HK-2 (cell line): ENCODE results near the gene DESI1.
"Not testable (repeated sequence)": the region's sequence is repeated elsewhere in the genome, so short reads cannot be mapped to it uniquely, and the experiment has no call there.

Source experiments
- DNase-seq: peaks from one replicate; pipeline ENCODE4 v3.0.0-alpha.2; 2018; ENCODE audit not compliant: unreplicated experiment

The DESI1 gene

DNA sequence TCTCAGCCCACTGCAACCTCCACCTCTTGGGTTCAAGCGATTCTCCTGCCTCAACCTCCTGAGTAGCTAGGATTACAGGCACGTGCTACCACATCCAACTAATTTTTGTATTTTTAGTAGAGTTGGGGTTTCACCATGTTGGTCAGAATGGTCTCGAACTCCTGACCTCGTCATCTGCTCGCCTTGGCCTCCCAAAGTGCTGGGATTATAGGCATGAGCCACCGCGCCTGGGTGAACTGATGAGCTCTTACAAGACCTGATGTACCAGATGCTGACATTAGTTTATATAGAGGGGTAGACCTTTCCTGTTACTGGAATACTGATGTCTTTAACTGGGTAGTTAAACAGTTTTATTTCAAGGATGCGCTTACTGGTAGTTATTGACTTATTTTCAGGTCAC, 13.8 kb upstream of the DESI1 start:
- DNase-seq = not testable (repeated sequence)

DNA sequence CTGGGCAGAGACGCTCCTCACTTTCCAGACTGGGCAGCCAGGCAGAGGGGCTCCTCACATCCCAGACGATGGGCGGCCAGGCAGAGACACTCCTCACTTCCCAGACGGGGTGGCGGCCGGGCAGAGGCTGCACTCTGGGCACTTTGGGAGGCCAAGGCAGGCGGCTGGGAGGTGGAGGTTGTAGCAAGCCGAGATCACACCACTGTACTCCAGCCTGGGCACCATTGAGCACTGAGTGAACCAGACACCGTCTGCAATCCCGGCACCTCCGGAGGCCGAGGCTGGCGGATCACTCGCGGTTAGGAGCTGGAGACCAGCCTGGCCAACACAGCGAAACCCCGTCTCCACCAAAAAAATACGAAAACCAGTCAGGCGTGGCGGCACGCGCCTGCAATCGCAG, 10.8 kb upstream of the DESI1 start:
- not testable (repeated sequence) for DNase-seq

DNA sequence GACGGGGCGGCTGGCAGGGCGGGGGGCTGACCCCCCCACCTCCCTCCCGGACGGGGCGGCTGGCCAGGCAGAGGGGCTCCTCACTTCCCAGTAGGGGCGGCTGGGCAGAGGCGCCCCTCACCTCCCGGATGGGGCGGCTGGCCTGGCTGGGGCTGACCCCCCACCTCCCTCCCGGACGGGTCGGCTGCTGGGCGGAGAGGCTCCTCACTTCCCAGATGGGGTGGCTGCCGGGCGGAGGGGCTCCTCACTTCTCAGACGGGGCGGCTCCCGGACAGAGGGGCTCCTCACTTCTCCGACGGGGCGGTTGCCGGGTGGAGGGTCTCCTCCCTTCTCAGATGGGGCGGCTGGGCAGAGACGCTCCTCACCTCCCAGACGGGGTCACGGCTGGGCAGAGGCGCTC, 10.3 kb upstream of the DESI1 start:
- DNase-seq = not testable (repeated sequence)

DNA sequence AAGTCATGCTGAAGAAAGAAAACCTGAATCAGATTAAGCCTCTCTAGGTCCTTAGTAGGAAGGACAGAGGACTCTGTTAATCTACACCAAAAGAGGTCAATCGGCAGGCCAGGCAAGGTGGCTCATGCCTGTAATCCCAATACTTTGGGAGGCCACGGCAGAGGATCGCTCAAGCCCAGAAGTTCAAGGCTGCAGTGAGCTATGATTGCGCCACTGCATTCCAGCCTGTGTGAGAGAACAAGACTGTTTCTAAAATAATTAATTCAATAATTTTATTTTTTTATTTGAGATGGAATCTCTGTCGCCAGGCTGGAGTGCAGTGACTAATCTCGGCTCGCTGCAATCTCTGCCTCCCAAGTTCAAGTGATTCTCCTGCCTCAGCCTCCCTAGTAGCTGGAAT, 4.7 kb upstream of the DESI1 start:
- no peak for DNase-seq

DNA sequence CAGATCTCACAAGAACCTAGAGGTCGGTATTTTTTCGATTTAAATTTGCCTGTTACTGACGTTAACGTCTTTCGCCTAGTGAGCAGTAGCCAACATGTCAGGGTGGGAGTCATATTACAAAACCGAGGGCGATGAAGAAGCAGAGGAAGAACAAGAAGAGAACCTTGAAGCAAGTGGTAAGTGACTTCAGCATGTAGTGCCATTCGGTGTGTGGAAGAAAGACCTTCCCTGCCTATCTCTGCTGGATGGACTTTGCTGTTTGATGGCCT, 1.0 kb upstream of the DESI1 start:
- DNase-seq = no peak

DNA sequence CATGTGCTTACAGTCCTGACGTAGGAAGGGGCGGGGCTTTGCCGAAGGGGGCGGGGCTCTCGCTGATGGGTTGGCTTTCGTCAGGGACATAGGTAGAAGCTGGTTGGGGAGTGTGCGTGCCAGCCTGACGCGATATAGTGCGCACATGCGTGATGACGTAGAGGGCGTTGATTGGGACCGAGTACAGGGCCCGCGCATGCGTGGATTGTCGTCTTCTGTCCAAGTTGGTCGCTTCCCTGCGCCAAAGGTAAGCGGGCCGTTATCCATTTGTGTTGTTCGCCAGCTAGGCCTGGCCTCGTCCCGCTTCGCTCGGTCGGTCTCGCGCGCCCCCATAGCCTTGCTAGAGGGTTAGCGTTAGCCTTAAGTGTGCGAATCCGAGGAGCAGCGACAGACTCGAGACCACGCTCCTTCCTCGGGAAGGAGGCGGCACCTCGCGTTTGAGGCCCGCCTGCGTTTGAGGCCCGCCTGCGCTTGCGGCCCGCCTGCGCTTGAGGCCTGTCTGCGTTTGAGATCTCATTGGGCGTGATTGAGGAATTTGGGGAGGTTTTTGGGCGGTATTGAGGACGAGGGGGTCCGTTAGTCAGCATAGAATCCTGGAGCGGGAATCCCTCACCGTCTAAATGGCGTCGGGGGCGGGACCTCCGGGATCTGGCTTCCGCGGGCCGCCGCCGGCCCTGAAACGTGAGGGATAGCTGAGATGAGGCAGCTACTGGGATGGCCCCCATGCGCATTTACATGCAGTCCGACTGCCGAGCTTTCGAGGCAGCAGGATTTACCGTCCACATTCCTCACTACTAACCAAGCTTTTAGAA, 462 bp upstream of the DESI1 start, which contains the start of gene XRCC6:
TSS of gene XRCC6 (plus strand) at position 197 of the 812 bp plus-strand sequence. CDS start 710 bp downstream, outside the sequence.
- DNase-seq = peak; percentile 99

DNA sequence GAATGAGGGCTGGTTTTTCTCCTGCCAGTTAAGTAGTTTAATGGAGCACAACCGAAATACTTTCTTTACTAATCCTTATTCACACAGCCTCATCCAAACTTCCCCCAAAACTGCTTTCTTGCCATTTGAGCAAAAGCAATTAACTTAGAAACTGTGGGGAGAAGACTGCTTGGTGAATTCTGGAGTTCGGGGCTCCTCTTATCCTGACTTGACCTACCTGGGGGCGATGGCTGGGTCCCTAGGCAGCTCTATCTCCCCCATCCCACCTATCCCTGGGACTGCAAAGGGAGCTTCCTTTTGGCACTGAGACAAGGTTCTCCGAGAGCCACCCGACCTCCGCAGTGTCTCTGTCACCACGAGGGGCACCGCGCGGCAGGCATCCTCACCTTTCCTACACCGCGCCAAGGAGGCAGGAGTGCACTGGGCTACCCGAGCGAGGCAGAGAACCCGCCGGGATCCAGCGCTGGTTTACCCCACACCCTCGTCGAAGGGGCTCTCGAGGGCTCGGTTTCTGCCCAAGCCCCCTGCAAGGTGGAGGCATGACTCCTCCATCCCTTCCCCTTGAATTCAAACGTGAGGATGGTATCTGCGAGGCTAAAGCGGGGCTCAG, 759 bp downstream of the DESI1 start:
- peak; percentile 55 for DNase-seq

DNA sequence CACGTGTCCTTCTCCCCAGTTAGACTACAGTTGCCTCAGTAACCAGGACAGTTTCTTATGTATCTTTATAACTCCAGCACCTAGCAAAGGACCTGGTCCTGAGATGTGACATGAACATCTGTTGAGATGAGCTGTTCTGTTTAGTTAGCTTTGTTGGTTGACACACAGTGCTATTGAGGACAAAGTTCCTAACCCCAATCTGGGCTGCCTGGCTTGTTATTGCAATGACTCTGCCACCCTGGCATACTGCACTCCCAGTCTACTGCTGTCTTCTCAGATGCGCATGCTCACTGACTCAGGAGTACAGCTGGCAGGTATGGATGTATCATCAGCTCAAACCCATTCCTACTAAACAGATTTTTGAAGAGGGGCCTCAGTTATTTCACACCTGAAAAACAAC, 7.4 kb downstream of the DESI1 start:
- no peak for DNase-seq

DNA sequence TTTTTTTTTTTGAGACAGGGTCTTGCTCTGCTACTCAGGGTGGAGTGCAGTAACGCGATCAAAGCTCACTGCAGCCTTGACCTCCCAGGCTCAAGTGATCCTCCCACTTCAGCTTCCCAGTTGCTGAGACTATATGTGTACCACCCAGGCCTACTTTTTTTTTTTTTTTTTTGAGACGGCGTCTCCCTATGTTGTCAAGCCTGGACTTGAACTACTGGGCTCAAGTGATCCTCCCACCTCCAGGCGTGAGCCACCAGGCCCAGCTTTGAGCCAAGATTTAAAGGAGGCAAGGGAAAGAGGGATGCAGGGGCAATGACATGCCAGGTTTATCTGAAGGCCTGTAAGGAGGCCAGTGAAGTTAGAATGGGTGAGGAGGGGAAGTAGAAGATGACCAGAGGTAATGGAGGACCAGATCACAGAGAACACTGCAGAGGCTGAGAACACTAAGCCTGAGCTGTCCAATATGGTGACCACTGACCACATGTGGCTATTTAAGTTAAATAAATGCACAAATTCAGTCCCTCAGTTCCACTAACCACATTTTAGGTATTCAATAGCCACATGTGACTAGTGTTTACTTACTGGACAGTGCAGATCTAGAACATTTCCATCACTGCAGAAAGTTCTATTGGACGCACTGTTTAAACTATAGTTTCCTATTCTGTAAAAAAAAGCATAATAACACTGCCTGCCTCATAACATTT, 8.1 kb downstream of the DESI1 start:
- no peak for DNase-seq

DNA sequence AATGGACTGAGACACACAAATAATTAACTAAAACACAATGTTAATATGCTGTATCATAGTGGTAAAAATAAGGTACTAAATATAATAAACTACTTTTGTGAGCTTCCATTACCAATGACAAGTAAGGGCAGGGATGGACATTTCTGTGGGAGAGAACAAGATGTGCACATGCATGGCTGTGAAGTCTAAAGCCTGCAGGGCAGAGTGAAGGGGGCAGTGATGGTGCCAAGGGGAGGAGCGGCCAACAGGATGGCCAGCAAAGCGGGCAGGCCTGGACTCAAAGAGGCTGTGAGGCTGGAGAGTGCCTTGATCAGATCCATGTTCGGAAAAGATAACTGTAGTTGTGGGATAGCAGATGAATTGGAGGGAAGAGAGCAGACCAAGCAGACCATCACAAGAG, 12.5 kb downstream of the DESI1 start:
- no peak for DNase-seq

DNA sequence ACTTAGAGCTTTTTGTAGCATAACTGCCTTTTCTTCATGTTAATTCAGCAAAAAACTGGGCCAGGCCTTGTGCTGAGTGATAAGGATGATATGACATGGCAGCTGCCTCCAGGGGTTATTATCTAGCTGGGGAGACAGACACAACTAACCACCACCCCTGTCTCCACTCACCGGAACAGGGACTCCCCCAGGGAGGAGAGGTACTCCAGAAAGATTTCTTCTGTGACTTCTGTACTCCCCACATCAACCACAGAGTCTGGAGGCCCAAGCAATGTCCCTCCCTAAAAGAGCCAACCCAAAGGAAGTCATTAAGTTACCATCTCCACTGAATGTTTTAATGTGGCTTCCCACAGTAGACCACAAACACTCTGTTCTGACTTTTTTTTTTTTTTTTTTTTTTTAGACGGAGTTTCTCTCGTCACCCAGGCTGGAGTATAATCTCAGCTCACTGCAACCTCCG, 16.9 kb downstream of the DESI1 start:
- no peak for DNase-seq

DNA sequence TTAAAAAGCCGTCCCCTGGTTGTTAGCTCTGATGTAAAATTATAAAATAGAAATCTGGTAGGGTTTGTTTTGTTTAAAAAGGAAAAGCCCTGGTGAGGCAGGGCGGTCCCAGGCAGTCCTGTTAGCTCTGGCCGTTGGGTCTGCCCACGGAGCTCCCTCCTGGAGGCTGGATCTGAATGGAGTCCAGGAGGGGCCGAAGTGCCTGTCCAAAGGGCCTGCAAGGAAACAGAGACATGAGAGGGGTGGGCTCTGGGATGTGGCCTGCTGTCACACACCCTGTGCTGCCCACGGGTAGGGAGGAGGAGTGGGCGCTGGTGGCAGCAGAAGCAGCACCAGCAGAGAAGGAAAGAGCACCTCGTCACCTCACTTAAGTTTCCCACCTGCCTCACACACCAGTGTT, 19.9 kb downstream of the DESI1 start:
- no peak for DNase-seq

DNA sequence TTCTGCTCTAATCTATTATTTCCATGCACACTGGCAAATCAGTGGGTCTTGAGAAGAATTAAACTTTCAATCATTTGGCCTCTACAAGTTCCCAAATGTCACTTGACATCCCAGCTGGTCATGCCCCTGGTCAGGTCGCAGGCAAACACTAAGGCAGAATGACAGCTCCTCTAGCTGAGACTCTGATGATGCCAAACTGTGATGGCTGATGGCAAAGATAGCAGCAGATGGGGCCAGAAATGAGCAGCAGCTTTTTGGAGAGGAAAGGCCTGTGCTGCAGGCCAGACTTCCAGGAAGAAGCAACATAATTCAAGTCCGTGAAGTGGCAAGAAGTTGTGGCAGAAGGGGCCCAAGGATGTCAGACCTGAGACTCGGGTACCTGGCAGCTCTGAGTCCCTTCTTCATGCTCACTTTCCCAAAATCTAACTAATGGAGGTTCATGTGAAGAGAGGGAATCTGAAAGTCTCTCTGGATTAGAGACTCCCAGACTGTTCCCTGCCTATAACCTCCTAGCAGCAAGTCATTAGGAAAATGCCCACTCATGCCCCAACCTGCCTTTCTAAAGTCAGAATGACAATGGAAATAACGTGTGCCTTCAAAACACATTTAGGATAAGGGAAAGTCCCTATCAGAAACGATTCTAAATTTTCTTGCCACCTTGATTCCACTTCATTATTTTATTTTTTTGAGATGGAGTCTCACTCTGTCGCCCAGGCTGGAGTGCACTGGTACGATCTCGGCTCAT, 21.8 kb downstream of the DESI1 start:
- no peak for DNase-seq

DNA sequence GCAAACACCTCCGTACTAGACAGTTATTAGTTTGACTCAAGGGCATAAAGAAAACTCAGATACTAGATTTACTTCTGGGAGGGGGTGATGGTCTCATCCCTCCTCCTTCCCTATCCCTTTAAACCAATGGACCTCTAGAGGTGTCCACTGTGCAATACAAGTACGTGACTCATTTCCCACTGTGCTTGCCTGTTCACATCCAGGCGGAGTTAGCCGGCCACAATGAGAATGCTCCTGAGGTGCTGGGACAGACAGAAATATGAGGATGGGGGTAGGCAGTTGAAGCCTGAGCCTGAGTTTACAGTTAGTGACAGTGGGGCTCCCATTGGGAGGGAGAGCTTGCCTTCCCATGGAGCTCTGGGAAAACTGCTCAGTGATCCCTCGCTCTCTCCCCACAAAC, 22.8 kb downstream of the DESI1 start:
- DNase-seq = peak; percentile 58

DNA sequence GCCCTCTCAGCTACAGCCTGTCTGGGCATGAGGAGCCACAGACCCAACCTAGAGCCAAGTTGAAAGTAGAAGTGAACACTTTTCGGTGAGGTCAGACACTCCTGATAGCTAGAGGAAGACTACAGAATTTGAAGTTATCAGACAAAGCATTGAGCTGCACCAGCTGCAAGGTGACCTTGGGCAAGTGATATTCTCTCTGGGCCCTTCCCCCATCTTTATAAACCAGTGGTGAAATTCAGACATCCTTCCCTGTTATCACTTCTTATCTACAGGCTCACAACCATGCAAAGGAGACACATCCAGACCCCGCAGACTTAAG, 23.2 kb downstream of the DESI1 start:
- DNase-seq = no peak

DNA sequence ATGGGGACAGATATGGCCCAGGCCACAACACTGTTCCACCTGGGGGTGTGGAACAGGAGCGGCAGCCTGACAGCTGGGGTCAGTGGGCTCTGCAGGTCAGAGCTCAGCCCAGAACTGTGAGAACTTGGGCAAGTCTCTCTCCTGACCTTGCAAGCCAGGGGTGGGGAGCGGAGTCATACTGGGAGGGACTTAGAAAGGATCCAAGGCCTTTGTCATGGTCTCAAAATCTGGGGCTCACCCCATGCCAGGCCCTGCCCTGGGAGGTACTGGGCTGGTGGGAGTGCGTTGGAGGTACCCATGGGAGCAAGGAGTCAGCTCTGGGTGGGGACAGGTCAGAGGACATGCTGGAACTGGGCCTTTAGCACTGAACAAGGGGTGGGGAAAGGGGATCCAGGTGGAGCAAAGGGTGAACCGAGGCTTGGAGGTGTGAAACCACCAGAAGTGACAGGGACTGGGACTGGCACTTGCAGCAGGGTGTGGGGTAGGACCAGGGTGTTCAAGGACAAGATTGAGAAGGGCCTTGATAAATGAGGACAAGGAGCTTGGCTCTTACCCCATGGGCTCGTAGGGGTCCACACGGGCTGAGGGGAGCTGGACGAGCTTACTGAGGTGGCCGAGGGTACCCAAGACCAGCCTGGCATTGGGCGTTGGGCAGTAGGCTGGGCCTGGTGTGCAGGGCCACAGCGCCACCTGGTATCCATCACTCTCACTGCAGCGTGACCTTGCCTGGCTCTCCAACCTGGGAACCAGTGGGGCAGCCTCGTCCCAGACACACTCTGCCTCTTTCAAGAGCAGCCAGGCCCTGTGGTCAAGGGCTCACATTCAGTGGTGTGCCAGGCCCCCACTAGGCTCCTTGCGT, 23.8 kb downstream of the DESI1 start:
- peak; percentile 62 for DNase-seq

DNA sequence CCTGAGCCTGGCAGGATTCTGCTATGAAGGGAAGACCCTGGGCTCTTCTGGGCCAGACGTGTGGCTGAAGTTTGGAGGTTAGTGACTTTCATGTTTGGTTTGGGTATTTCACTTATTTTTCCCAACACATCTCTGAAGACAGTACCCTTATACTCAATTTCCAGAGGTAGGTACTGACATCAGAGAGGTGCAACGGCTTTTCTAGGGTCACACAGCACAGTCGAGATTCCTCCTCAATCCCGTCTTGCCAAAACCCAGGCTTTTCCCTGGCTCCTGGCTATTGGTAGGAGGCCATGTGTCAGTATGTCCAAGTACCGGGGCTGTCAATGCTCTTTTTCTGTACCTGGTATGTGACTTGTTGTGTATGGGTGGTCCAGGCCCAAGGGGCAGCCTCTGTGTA, 25.1 kb downstream of the DESI1 start:
- DNase-seq = no peak

DNA sequence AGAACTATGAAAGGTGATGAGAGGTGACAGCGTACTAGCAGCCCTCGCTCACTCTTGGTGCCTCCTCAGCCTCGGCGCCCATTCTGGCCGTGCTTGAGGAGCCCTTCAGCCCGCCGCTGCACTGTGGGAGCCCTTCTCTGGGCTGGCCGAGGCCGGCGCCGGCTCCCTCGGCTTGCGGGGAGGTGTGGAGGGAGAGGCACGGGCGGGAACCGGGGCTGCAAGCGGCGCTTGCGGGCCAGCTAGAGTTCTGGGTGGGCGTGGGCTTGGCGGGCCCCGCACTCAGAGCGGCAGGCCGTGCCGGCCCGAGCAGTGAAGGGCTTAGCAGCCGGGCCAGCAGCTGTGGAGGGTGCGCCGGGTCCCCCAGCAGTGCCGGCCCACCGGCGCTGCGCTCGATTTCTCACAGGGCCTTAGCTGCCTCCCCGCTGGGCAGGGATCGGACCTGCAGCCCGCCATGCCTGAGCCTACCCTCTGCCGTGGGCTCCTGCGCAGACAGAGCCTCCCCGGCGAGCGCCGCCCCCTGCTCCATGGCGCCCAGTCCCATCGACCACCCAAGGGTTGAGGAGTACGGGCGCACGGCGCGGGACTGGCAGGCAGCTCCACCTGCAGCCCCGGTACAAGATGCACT, 27.4 kb downstream of the DESI1 start:
- DNase-seq = not testable (repeated sequence)

DNA sequence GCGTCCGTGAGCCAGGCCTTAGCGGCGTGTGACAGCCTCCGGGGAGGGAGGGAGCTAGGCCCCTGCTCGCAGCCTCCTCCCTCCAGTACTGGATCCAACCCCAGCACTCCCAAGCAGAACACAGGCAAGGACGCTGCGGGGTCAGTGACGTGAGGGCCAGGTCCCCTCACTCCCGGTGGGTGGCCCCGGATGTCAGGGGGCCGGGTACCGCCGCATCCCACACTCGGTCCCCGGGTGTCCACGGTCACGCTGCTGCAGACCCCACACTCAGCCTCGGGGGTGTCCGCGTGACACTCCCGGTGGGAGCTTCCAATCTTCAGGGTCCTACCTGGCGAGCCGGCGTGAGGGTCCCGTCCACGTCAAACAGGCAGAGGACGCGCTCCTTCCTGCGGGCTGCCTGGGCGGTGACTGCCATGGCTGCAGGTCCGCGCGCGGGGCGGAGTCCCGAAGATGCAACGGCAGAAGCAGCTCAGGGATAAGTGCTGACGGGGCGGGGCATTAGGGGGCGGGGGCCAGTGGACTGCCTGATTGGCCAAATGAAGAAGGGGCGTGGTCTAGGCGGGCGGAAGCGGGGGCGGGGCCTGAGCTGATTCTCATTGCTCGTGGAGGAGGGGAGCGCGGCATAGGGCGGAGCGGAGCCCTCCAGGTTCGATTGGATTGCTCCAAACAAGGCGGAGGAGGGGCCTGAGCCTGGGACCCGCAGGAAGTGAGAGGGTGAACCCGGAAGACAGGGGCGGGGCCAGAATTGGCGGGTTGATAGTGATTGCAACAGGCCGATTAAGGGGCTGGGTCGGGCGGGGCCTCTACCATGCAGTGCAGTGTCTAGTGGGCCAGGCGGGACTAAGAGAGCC, 31.2 kb downstream of the DESI1 start, which contains the start of gene PMM1:
TSS of gene PMM1 (minus strand) at position 450 of the 851 bp plus-strand sequence. CDS start at position 415, 35 bp downstream.
- peak; percentile 100 for DNase-seq

DNA sequence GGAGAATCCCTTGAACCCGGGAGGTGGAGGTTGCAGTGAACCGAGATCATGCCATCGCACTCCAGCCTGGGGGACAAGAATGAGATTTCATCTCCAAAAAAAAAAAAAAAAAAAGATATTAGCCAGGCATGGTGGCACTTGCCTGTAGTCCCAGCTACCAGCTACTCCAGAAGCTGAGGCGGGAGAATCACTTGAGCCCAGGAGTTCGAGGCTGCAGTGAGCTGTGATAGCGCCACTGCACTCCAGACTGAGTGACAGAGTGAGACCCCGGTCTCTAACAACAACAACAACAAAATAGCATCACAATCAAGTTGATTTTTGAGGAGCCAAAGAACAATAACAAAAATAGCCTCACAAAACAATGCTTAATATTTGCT, 33.5 kb downstream of the DESI1 start:
- DNase-seq = no peak
